Fibroblast of villous mesenchyme (primary cell): ENCODE results near the gene NRG2. TPM values are rescaled to one million over a fixed set of nuclear protein-coding genes. Genes with fewer than 3 reads are reported as not detected.

Experiments
- DNase-seq: peaks from one replicate; pipeline ENCODE4 v3.0.0-alpha.2; 2010; ENCODE audit warnings: low read depth
- H3K4me3 ChIP-seq: 2 replicates; pipeline ENCODE4 v1.5.1; 2011; ENCODE audit warnings: low read depth, mild to moderate bottlenecking, low read length
- CTCF ChIP-seq: IDR thresholded peaks from 2 replicates; pipeline ENCODE4 v1.5.1; 2012; ENCODE audit warnings: low read depth, mild to moderate bottlenecking, low read length; ENCODE audit not compliant: insufficient read depth
- total RNA-seq: library from RNA; depleted of rRNA; stranded (reverse); fragments of >200 nt; gene quantifications from 2 replicates; pipeline ENCODE4 v1.2.3, GENCODE V29; 2012

Gene NRG2
- total RNA-seq, 1 donor, result under 0.01 TPM

GRCh38 chr5:140015706-140016105 lies 27.4 kb downstream of the NRG2 start:
- DNase-seq, result no peak
- TF ChIP-seq CTCF, result no peak
- H3K4me3 ChIP-seq, result no peak overlapping the region

GRCh38 chr5:140014751-140015150 lies 28.3 kb downstream of the NRG2 start:
- no peak for DNase-seq
- no peak overlapping the region for H3K4me3 ChIP-seq
- no peak for TF ChIP-seq CTCF

- no peak for DNase-seq
- no peak for TF ChIP-seq CTCF
- H3K4me3 ChIP-seq, result no peak overlapping the region
Observed at GRCh38 chr5:140013536-140013935, 29.6 kb downstream of the NRG2 start.

GRCh38 chr5:140012443-140012842 lies 30.7 kb downstream of the NRG2 start:
- no peak for DNase-seq

GRCh38 chr5:140011297-140011802 lies 31.7 kb downstream of the NRG2 start:
- TF ChIP-seq CTCF, result no peak
- no peak for DNase-seq
- no peak overlapping the region for H3K4me3 ChIP-seq

More at GRCh38 chr5:140012443-140012842, 30.7 kb downstream of the NRG2 start:
- H3K4me3 ChIP-seq, result no peak overlapping the region
- no peak for TF ChIP-seq CTCF

- H3K4me3 ChIP-seq, result no peak overlapping the region
- no peak for TF ChIP-seq CTCF
- no peak for DNase-seq
Observed at GRCh38 chr5:140010798-140011197, 32.3 kb downstream of the NRG2 start.

- DNase-seq, result no peak
- no peak overlapping the region for H3K4me3 ChIP-seq
- no peak for TF ChIP-seq CTCF
Observed at GRCh38 chr5:140007311-140007710, 35.8 kb downstream of the NRG2 start.
